ENCODE results near the gene CYP2C8.
"Not testable (repeated sequence)": the region's sequence is repeated elsewhere in the genome, so short reads cannot be mapped to it uniquely, and the experiment has no call there.

CYP2C8 gene

GRCh38 chr10:95069286-95069685 is at the start of gene CYP2C8:
Gene CYP2C8 (minus strand): TSS chr10:95069497. CDS start chr10:95069402, 95 bp downstream.
- DNase-seq: no peak

- DNase-seq: no peak
These were observed 47.6 kb upstream of the CYP2C8 start for GRCh38 chr10:95116869-95117269.

- DNase-seq: not testable (repeated sequence)
These were observed 41.5 kb upstream of the CYP2C8 start for GRCh38 chr10:95110823-95111222.

GRCh38 chr10:95097805-95098204 is 28.5 kb upstream of the CYP2C8 start:
- no peak for DNase-seq

DNA sequence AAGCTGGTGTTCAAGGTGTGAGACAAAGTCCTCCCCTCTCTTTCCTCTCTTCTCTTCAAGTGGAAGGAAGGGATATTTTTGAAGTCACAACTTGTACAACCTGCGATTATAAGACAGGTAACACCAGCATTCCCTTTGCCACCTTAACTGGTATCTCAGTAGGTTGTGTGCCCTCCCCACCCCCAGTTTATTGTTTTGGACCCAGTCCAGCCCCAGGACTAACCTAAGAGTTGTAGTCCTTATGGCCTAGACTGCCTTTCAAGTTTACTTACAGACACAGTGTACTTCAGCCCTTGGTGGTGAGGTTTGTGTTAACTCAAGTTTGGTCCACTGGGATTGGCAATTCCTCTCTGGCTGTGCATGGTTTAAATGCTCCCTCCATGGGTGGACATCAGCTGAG is 26.8 kb upstream of the CYP2C8 start:
- DNase-seq: no peak

DNA sequence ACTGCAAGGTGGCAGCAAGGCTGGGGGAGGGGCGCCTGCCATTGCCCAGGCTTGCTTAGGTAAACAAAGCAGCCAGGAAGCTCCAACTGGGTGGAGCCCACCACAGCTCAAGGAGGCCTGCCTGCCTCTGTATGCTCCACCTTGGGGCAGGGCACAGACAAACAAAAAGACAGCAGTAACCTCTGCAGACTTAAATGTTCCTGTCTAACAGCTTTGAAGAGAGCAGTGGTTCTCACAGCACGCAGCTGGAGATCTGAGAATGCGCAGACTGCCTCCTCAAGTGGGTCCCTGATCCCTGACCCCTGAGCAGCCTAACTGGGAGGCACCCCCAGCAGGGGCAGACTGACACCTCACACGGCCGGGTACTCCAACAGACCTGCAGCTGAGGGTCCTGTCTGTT is 10.3 kb upstream of the CYP2C8 start:
- DNase-seq: not testable (repeated sequence)

DNA sequence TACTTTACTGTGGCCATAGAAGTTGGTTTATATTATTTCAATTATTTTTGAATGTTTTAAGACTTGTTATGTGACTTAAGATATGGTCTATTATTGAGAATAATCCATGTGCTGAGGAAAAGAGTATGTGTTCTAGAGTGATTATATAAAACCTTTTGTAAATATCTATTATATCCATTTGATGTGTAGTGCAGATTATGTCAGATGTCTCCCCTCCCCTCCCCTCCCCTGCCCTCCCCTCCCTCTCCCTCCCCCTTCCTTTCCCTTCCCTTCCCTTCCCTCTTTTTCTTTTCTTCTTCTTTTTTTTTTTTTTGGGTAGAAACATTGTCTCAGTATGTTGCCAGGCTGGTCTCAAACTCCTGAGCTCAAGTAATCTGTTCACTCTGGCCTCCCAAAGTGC is 8.3 kb upstream of the CYP2C8 start:
- DNase-seq: no peak

GRCh38 chr10:95071107-95071660 is 1.9 kb upstream of the CYP2C8 start:
- DNase-seq: no peak

DNA sequence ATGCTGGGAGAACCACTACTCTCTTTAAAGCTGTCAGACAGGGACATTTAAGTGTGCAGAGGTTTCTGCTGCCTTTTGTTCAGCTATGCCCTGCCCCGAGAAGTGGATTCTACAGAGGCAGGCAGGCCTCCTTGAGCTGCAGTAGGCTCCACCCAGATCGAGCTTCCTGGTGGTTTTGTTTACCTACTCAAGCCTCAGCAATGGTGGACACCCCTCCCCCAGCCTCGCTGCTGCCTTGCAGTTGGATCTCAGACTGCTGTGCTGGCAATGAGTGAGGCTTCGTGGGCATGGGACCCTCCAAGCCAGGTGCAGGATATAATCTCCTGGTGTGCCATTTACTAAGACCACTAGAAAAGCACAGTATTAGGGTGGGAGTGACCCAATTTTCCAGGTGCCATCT is 5.2 kb downstream of the CYP2C8 start:
- DNase-seq: not testable (repeated sequence)

- DNase-seq: no peak
These were observed 12.4 kb downstream of the CYP2C8 start for GRCh38 chr10:95056744-95057363.

DNA sequence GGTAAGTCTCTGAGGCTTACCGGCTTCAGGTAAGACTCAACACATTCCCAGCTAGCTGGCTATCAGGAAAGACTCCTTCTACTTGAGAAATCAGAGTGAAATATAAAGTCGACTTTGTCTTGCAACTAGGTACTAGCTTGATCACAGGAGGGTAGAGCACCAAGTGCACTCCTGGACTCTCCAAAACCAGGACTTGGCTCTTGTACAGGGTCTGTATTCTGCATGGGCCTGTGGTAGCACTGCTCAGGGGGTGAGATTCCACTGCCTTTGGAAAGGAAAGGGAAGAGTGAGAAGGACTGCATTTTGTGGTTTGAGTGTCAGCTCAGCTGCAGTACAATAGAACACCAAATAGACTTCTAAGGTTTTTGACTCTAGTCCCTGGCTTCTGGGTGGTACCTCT is 19.4 kb downstream of the CYP2C8 start:
- DNase-seq: no peak

- no peak for DNase-seq
These were observed 21.1 kb downstream of the CYP2C8 start for GRCh38 chr10:95048206-95048605.

DNA sequence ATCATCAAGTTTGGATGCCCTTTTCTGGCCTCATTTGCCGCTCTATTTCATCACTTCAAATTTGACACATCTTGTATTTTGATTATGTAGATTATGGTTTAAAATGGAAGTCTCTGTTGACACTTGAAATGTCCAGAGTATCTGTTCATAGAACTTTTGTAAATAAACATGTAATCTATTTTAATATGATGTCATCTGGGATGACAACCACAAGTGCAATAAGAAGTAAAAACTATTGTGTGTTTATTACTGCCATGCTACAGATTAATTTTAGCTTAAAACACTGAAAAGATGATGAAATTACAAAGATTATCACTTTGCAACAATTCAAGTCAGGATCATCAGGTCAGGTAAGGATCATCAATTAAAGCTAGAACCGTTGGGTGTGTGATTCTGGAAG is 30.0 kb downstream of the CYP2C8 start:
- no peak for DNase-seq

DNA sequence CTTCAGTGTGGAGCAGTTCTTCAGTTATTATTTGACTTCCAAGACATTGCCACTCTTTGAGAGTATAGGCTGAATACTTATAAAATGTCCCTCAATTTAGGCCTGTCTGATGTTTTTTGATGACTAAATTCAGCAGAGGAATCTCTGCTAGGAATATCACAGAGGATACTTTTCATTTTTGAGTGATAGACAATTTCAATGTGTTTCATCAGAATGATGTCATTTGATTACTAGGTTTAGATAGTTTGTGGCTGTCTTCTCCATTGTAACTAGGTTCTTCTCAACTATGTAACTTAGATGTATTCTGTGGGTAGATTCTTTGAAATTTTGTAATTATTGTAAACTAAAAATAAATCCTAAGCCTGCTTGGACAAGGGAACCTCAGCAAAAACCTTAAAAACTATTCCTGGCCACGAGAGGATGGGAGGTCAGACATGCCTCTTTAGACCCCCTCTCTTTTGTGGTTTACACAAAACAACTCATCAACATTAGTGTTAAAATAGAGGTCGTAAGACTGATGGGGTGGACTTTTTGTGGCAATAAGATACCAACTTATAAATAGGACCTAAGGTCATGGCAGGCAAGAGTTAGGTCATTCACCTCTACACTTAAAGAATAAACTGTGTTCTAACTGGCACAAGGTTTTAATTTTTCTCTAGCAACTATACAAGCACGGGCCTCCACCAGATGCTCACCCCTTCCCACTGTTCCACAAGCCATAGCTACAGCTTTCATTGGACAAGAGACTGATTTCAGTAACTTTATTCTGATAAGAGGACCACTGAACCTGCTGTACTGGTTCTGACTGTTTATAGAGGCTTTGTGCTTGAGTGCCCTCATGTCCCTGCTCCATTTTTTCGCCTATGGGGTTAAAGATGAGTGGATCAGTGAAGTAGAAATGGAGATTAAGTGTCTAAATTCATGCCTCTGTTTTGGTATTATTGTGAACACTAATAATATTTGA is 33.7 kb downstream of the CYP2C8 start:
- DNase-seq: no peak

- DNase-seq: no peak
These were observed 34.9 kb downstream of the CYP2C8 start for GRCh38 chr10:95034401-95034800.

GRCh38 chr10:95031656-95032055 is 37.6 kb downstream of the CYP2C8 start:
- no peak for DNase-seq

DNA sequence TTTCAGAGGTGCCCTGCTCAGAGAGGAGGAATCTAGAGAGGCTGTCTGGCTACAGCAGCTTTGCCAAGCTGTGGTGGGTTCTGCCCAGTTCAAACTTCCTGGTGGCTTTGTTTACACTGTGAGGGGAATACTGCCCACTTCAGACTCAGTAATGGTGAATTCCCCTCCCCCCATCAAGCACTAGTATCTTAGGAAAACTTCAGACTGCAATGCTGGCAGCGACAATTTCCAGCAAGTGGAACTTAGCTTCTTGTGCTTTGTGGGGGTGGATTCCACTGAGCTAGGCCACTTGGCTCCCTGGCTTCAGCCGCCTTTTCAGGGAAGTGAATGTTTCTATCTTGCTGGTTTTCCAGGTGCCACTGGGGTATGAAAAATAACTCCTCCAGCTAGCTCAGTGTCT is 42.8 kb downstream of the CYP2C8 start:
- DNase-seq: no peak

DNA sequence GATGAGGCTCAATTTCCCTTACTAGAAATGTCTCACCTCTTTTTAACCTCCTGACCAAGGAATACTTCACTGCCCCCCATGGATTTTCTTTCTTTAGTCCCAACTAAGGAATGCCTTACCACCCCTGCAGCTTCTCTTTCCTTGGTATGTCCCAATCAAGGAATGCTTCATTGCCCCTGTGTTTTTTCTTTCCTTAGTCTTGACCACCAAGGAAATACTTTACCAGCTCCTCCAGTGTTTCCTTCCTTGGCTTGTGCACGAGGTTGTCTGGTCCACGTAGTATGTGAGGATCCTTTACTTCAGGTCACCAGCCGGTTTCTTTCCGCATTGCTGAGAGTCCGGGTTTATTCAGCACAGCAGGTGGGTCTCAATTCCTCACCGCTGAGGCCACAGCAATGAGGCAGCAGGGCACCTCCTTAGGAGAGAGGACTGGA is 71.5 kb downstream of the CYP2C8 start:
- DNase-seq: no peak

GRCh38 chr10:94992811-94993210 is 76.5 kb downstream of the CYP2C8 start:
- no peak for DNase-seq

DNA sequence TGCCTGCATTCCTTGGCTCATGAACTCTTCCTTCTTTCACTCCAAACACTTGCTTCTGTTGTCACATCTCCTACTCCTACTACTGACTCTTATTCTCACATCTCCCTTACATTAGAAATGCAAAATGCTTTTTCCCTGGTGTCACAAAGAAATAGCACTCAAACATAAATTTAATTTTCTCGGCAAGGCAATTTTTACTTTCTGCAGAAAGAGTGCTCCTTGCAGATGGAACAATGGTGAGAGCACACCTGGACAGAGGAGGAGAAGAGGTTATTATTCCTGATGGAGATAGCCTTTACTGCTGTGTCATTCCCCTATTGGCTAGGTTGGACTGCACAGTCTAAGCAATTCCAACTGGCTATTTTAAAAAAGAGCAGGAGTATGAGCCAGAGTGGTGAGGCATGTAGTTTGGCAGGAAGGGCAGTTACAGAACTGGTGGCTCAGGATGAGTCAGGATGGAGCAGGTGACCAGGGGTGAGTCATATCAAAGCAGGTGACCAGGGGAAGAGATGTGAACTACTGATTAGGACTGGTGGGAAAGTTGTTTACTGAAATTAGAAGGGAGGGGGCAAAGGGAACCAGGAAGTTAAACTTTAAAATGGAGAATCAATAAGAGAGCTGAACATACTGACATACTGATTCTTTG is 77.9 kb downstream of the CYP2C8 start:
- DNase-seq: no peak

- no peak for DNase-seq
These were observed 80.1 kb downstream of the CYP2C8 start for GRCh38 chr10:94989192-94989591.

All from activated CD8-positive, alpha-beta memory T cell treated with anti-CD3 and anti-CD28 coated beads for 24 hours (primary cell).